WTC11 (cell line): ENCODE measurements around the gene MAGOH. TPM values are rescaled to one million over a fixed set of nuclear protein-coding genes. Genes with fewer than 3 reads are reported as not detected.

Experiments used
- ATAC-seq: fragments of 200-7000 bp; cut with Tn5 transposase; 2 replicates; pipeline ENCODE4 v1.10.0; 2021; ENCODE audit warnings: mild to moderate bottlenecking, moderate library complexity
- CTCF ChIA-PET: fragments of 300-600 bp; sonication (Branson Sonifier 250); formaldehyde crosslinking; loops from one replicate; lab custom pipeline; 2021; ENCODE audit warnings: antibody characterized with exemption; lab: Charles Lee
- POLR2A ChIA-PET: fragments of 350-600 bp; sonication (Branson Sonifier 250); formaldehyde crosslinking; loops from one replicate; lab custom pipeline; 2021; ENCODE audit warnings: antibody characterized with exemption; lab: Charles Lee
- DNase-seq: peaks from one replicate; pipeline ENCODE4 v3.0.0; 2021; ENCODE audit warnings: low spot score
- H3K27ac Mint-ChIP-seq: 2 replicates; pipeline ENCODE4 v1.8.0; 2021; ENCODE audit warnings: mixed read lengths
- H3K27me3 Mint-ChIP-seq: 2 replicates; pipeline ENCODE4 v1.8.0; 2021; ENCODE audit warnings: low read depth, mild to moderate bottlenecking, moderate library complexity, mixed read lengths
- H3K36me3 Mint-ChIP-seq: 2 replicates; pipeline ENCODE4 v1.8.0; 2021; ENCODE audit warnings: mixed read lengths
- H3K4me1 Mint-ChIP-seq: 2 replicates; pipeline ENCODE4 v1.8.0; 2022; ENCODE audit warnings: mixed read lengths
- H3K4me3 Mint-ChIP-seq: 2 replicates; pipeline ENCODE4 v1.8.0; 2021; ENCODE audit warnings: mild to moderate bottlenecking, moderate library complexity, mixed read lengths
- H3K9me3 Mint-ChIP-seq: 2 replicates; pipeline ENCODE4 v1.8.0; 2021; ENCODE audit warnings: mixed read lengths
- EMX1 ChIP-seq: fragments of 250-450 bp; sonication (Bioruptor Pico); IDR thresholded peaks from 2 replicates; pipeline ENCODE4 v1.8.0; 2021; ENCODE audit warnings: mild to moderate bottlenecking
- ETV6 ChIP-seq: sonication (generic); formaldehyde crosslinking; IDR thresholded peaks from 2 replicates; pipeline ENCODE4 v1.8.1; 2022; ENCODE audit warnings: mild to moderate bottlenecking, missing genetic modification reagents
- GRHL2 ChIP-seq: fragments of 250-450 bp; sonication (Bioruptor Pico); IDR thresholded peaks from 2 replicates; pipeline ENCODE4 v1.8.0; 2022; ENCODE audit warnings: mild to moderate bottlenecking, moderate library complexity; ENCODE audit not compliant: insufficient replicate concordance, severe bottlenecking
- GTF2I ChIP-seq: fragments of 250-450 bp; sonication (Bioruptor Pico); conservative IDR thresholded peaks from 2 replicates; pipeline ENCODE4 v1.4.0; 2021; ENCODE audit warnings: mild to moderate bottlenecking
- HMGXB4 ChIP-seq: sonication (generic); formaldehyde crosslinking; IDR thresholded peaks from 2 replicates; pipeline ENCODE4 v1.8.1; 2023; ENCODE audit warnings: mild to moderate bottlenecking, moderate library complexity, missing genetic modification reagents
- JAZF1 ChIP-seq: fragments of 250-450 bp; sonication (Bioruptor Pico); IDR thresholded peaks from 2 replicates; pipeline ENCODE4 v1.9.0; 2021; ENCODE audit warnings: moderate library complexity, mild to moderate bottlenecking, inconsistent platforms
- MLX ChIP-seq: sonication (generic); formaldehyde crosslinking; IDR thresholded peaks from 2 replicates; pipeline ENCODE4 v1.8.1; 2023; ENCODE audit warnings: mild to moderate bottlenecking, missing genetic modification reagents, moderate library complexity
- MXD4 ChIP-seq: fragments of 250-450 bp; sonication (Bioruptor Pico); IDR thresholded peaks from 2 replicates; pipeline ENCODE4 v1.8.0; 2021; ENCODE audit warnings: mild to moderate bottlenecking, moderate library complexity, borderline replicate concordance
- NR3C1 ChIP-seq: sonication (generic); formaldehyde crosslinking; conservative IDR thresholded peaks from 2 replicates; pipeline ENCODE4 v1.8.1; 2023; ENCODE audit warnings: low read depth, mild to moderate bottlenecking, missing genetic modification reagents
- SMAD4 ChIP-seq: sonication (generic); formaldehyde crosslinking; IDR thresholded peaks from 2 replicates; pipeline ENCODE4 v1.8.0; 2022; ENCODE audit warnings: mild to moderate bottlenecking, missing genetic modification reagents
- ZNF219 ChIP-seq: sonication (generic); formaldehyde crosslinking; IDR thresholded peaks from 2 replicates; pipeline ENCODE4 v1.8.0; 2023; ENCODE audit warnings: missing genetic modification reagents, mild to moderate bottlenecking, borderline replicate concordance
- ZNF281 ChIP-seq: sonication (generic); formaldehyde crosslinking; IDR thresholded peaks from 2 replicates; pipeline ENCODE4 v1.8.0; 2023; ENCODE audit warnings: mild to moderate bottlenecking, missing genetic modification reagents
- ZNF317 ChIP-seq: sonication (generic); formaldehyde crosslinking; IDR thresholded peaks from 2 replicates; pipeline ENCODE4 v1.8.1; 2023; ENCODE audit warnings: low read depth, mild to moderate bottlenecking, moderate library complexity, missing genetic modification reagents, borderline replicate concordance
- ZNF423 ChIP-seq: fragments of 250-450 bp; sonication (Bioruptor Pico); IDR thresholded peaks from 2 replicates; pipeline ENCODE4 v2.1.2; 2022; ENCODE audit warnings: mild to moderate bottlenecking, moderate library complexity
- total RNA-seq: library from RNA; stranded (reverse); gene quantifications from 3 replicates; pipeline ENCODE4 v1.2.3, GENCODE V29; 2021

MAGOH gene
- total RNA-seq, 1 experiment from 2014 or later, result 57.8 TPM

GRCh38 chr1:53203466-53203865, 34.9 kb downstream of the MAGOH start:
- Mint-ChIP-seq H3K4me3 (no peak overlapping the region), H3K4me1 (no peaks in the 10 kb centered on the region), H3K27ac (no peak overlapping the region), H3K36me3 (peaks cover 76% of the 10 kb centered on the region), H3K27me3 (no peaks in the 10 kb centered on the region), H3K9me3 (peaks cover 45% of the 10 kb centered on the region)
- DNase-seq, result no peak
- ATAC-seq, result no peak
- POLR2A ChIA-PET, result no interaction called here
- no peak for TF ChIP-seq ETV6 (CRISPR knock-in tag)
- no peak for TF ChIP-seq ZNF423 (CRISPR knock-in tag)
- no peak for TF ChIP-seq MXD4 (CRISPR knock-in tag)
- CTCF ChIA-PET, result no interaction called here

- TF ChIP-seq EMX1 (CRISPR knock-in tag) (no peak), MLX (CRISPR knock-in tag) (no peak)
- TF ChIP-seq, all 79 proteins: peak for 0
- DNase-seq (no peak), ATAC-seq (no peak)
- H3K36me3 Mint-ChIP-seq, result peaks cover 24% of the 10 kb centered on the region
- ChIA-PET CTCF (no interaction called here), POLR2A (no interaction called here)
- H3K27me3 Mint-ChIP-seq, result peaks cover 20% of the 10 kb centered on the region
- H3K9me3 Mint-ChIP-seq, result peaks cover 1% of the 10 kb centered on the region; the same call in 1 of the 2 replicates
- H3K27ac Mint-ChIP-seq, result peak overlapping the region; percentile 87
- peaks cover 20% of the 10 kb centered on the region for H3K4me1 Mint-ChIP-seq
- H3K4me3 Mint-ChIP-seq, result peak overlapping the region; percentile 93
Measured at GRCh38 chr1:53198241-53198651, 40.1 kb downstream of the MAGOH start.

GRCh38 chr1:53197291-53198200, 40.8 kb downstream of the MAGOH start:
- H3K9me3 Mint-ChIP-seq, result no peaks in the 10 kb centered on the region
- H3K27me3 Mint-ChIP-seq, result peaks cover 20% of the 10 kb centered on the region
- H3K27ac Mint-ChIP-seq, result peak overlapping the region; percentile 87
- TF ChIP-seq GRHL2 (CRISPR knock-in tag) (no peak), NR3C1 (CRISPR knock-in tag) (no peak), SMAD4 (CRISPR knock-in tag) (no peak), ZNF281 (CRISPR knock-in tag) (no peak), GTF2I (CRISPR knock-in tag) (no peak), HMGXB4 (CRISPR knock-in tag) (no peak), JAZF1 (no peak), ZNF317 (CRISPR knock-in tag) (no peak), ZNF219 (CRISPR knock-in tag) (no peak)
- peaks cover 17% of the 10 kb centered on the region for H3K36me3 Mint-ChIP-seq
- ChIA-PET POLR2A (no interaction called here), CTCF (no interaction called here)
- H3K4me3 Mint-ChIP-seq, result peak overlapping the region; percentile 93
- peaks cover 20% of the 10 kb centered on the region for H3K4me1 Mint-ChIP-seq
- ATAC-seq (peak; percentile 15), DNase-seq (no peak)
